Keratinocyte (primary cell): ENCODE measurements around the gene DEXI.

Experiments
- EZH2 ChIP-seq: IDR thresholded peaks from one replicate; pipeline ENCODE4 v1.6.1; 2012; ENCODE audit warnings: inconsistent platforms, mild to moderate bottlenecking, low read length, moderate library complexity
- TF ChIP-seq, protein P1 (sequence below), 3 experiments: IDR thresholded peaks in 1 of 3; conservative IDR thresholded peaks in 1 of 3; optimal IDR thresholded peaks in 1 of 3; 2 replicates in 2 of 3; 3 replicates in 1 of 3; pipeline versions ENCODE3 to v1.5.1; 2011; ENCODE audit warnings: low read length in 3 of 3, mild to moderate bottlenecking in 3 of 3, moderate library complexity in 2 of 3, control low read depth in 1 of 3, inconsistent platforms in 1 of 3; ENCODE audit not compliant: insufficient read depth in 2 of 3; ENCODE audit errors: extremely low read depth in 1 of 3

DNA sequence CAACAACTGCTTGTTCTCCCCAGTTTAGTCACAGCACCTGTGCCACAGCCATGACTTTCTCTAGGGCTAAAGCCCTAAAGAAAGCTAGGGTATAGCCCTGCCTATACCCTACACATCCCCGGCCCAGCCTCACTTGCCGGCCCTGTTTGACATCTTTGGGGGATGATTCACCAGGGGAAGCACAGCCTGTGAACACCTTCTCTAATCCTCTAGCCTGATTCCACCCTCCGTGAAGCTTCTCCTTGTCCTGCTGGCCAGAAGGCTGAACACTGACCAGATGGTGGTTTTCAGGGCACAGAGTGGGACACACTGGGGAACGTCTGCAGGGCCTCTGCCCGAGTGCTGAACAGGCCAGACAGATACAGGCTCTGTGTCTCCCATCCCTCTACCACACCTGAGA is 8.1 kb upstream of the DEXI start:
- TF ChIP-seq, protein P1, sequence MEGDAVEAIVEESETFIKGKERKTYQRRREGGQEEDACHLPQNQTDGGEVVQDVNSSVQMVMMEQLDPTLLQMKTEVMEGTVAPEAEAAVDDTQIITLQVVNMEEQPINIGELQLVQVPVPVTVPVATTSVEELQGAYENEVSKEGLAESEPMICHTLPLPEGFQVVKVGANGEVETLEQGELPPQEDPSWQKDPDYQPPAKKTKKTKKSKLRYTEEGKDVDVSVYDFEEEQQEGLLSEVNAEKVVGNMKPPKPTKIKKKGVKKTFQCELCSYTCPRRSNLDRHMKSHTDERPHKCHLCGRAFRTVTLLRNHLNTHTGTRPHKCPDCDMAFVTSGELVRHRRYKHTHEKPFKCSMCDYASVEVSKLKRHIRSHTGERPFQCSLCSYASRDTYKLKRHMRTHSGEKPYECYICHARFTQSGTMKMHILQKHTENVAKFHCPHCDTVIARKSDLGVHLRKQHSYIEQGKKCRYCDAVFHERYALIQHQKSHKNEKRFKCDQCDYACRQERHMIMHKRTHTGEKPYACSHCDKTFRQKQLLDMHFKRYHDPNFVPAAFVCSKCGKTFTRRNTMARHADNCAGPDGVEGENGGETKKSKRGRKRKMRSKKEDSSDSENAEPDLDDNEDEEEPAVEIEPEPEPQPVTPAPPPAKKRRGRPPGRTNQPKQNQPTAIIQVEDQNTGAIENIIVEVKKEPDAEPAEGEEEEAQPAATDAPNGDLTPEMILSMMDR (optimal IDR thresholded peaks at IDR 0.05 in 1 of 3, IDR thresholded peaks at IDR 0.05 in 1 of 3, conservative IDR thresholded peaks at IDR 0.05 in 1 of 3; ENCODE audit: extremely low read depth in 1 of 3, insufficient read depth in 2 of 3, low read length in 3 of 3), result no peak
- TF ChIP-seq EZH2, result no peak
